Thoracic aorta (tissue), 2 donors: Measurements from ENCODE around the gene OMP. TPM values are rescaled to one million over a fixed set of nuclear protein-coding genes. Genes with fewer than 3 reads are reported as not detected.

Source experiments
- ATAC-seq: fragments of 150-250 bp; one replicate; pipeline ENCODE4 v1.8.0; 2017; ENCODE audit warnings: low read depth; ENCODE audit not compliant: insufficient number of reproducible peaks, low FRiP score
- DNase-seq: peaks from one replicate; pipeline ENCODE4 v3.0.0-alpha.2; 2020; ENCODE audit warnings: low spot score
- H3K27ac ChIP-seq, 2 donors: fragments of 200-600 bp; sonication (generic); 1 replicate in 1 of 2; 2 replicates in 1 of 2; pipeline ENCODE4 v1.5.1; 2016; ENCODE audit warnings: mild to moderate bottlenecking in 2 of 2, moderate library complexity in 2 of 2
- H3K27me3 ChIP-seq: fragments of 200-600 bp; sonication (generic); replicated peaks from 2 replicates; pipeline ENCODE4 v1.6.0; 2016; ENCODE audit warnings: mild to moderate bottlenecking; ENCODE audit not compliant: insufficient read depth
- H3K36me3 ChIP-seq: fragments of 200-600 bp; sonication (generic); one replicate; pipeline ENCODE4 v1.5.1; 2016
- H3K4me1 ChIP-seq, 2 donors: fragments of 200-600 bp; sonication (generic); 1 replicate in 1 of 2; 2 replicates in 1 of 2; pipeline versions ENCODE4 v1.5.1 to v1.6.0; 2016; ENCODE audit warnings: low read depth in 2 of 2, mild to moderate bottlenecking in 1 of 2; ENCODE audit not compliant: control insufficient read depth in 1 of 2
- H3K4me3 ChIP-seq: fragments of 200-600 bp; sonication (generic); 2 replicates; pipeline ENCODE4 v1.5.1; 2016; ENCODE audit warnings: mild to moderate bottlenecking
- H3K9me3 ChIP-seq: fragments of 200-600 bp; sonication (generic); 2 replicates; pipeline ENCODE4 v1.5.1; 2016
- CTCF ChIP-seq: fragments of 200-600 bp; sonication (generic); IDR thresholded peaks from one replicate; pipeline ENCODE4 v1.5.1; 2019; ENCODE audit warnings: antibody characterized with exemption
- total RNA-seq, 2 donors: library from RNA; depleted of rRNA; stranded (reverse); fragments of >200 nt; gene quantifications; one replicate each; pipeline versions ENCODE4 v1.1.0 to v1.2.3, GENCODE V29; 2016

Gene OMP
- total RNA-seq, 2 donors from 2014 or later, result not detected

- Histone ChIP-seq H3K4me1 (no peaks in the 10 kb centered on the region), H3K27me3 (no peaks in the 10 kb centered on the region), H3K27ac (no peak overlapping the region), H3K4me3 (no peak overlapping the region), H3K9me3 (no peaks in the 10 kb centered on the region), H3K36me3 (no peaks in the 10 kb centered on the region)
- DNase-seq (no peak), ATAC-seq (no peak)
- no peak for TF ChIP-seq CTCF
Measured at GRCh38 chr11:77141475-77141874, 38.8 kb downstream of the OMP start.

DNA sequence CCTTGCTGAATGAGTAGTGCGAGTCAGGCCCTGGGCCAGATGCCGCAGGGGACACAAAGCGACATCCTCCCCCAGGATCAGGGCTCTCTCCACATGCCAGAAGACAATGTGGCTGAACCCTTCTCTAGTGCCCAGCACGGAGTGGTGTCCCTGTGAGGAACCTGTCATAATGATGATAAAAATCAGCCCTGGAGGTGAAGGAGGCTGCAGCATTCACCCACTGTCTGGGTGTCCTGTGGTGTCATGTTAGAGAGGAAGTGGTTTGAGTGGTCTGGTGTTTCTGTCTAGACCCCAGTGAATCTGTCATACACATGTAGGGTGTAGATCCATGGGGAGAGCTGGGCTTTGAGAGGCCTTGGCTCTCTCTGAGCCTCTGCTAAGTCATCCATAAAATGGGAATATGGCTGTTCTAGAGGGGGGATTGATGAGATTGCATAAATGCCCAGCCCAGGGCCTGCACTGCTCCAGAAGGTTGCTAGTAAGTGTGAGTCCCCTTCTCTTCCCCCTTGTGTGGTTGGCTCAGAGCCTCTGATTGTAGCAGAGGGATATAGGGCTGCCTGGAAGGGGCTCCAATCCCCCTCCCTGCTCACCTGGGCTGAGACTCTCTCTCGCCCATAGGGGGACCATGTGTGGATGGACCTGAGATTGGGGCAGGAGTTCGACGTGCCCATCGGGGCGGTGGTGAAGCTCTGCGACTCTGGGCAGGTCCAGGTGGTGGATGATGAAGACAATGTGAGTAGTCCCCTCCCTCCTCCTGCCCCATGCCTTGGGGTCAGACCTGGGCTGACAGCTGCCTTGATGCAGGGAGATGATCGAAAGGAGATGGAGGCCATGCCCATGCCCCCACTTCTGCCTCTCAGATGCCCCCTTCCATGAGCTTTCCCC, 39.7 kb downstream of the OMP start:
- no peaks in the 10 kb centered on the region for H3K27me3 ChIP-seq
- no peak overlapping the region for H3K27ac ChIP-seq
- no peaks in the 10 kb centered on the region for H3K36me3 ChIP-seq
- DNase-seq, result no peak
- no peak for ATAC-seq
- H3K4me1 ChIP-seq, result no peaks in the 10 kb centered on the region
- H3K4me3 ChIP-seq, result no peak overlapping the region
- TF ChIP-seq CTCF, result no peak
- H3K9me3 ChIP-seq, result no peaks in the 10 kb centered on the region

DNA sequence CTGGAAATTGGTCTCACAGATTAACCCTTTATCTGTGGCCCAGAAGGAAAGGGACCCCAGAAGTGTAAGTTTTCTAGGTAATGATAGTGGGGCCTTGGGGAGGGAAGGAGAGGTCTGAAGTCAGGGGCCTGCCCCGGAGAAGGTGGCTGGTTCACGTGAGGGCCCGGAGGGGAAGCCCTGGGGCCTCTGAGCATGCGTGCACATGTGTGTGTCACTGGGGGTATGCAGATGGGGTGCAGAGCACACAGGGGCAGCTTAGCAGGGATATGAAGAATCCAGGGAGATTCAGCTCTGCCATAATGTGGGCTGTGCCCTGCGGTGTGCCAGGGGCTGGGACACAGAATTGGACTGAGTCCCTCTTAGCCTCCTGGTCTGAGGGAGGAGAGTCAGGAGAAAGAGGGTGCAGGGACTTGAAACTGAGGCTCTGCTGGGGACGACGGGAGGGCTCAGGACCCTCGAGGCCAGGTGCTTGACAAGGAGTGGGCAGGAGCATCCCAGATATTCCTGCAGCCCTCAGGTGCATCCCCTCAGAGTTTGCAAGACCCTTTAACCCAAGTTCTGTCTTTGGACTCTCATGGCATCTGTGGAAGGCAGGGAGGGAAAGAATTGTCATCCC, 40.9 kb downstream of the OMP start:
- Histone ChIP-seq H3K27me3 (no peaks in the 10 kb centered on the region), H3K27ac (no peak overlapping the region), H3K4me3 (no peak overlapping the region), H3K4me1 (no peaks in the 10 kb centered on the region), H3K36me3 (no peaks in the 10 kb centered on the region), H3K9me3 (no peaks in the 10 kb centered on the region)
- TF ChIP-seq CTCF, result no peak
- ATAC-seq (no peak), DNase-seq (no peak)

GRCh38 chr11:77144196-77144856, 41.7 kb downstream of the OMP start:
- H3K27me3 ChIP-seq, result no peaks in the 10 kb centered on the region
- no peaks in the 10 kb centered on the region for H3K9me3 ChIP-seq
- no peak for DNase-seq
- no peak for ATAC-seq
- no peak overlapping the region for H3K4me3 ChIP-seq
- no peaks in the 10 kb centered on the region for H3K36me3 ChIP-seq
- no peak overlapping the region for H3K27ac ChIP-seq
- TF ChIP-seq CTCF, result no peak
- H3K4me1 ChIP-seq, result no peaks in the 10 kb centered on the region

DNA sequence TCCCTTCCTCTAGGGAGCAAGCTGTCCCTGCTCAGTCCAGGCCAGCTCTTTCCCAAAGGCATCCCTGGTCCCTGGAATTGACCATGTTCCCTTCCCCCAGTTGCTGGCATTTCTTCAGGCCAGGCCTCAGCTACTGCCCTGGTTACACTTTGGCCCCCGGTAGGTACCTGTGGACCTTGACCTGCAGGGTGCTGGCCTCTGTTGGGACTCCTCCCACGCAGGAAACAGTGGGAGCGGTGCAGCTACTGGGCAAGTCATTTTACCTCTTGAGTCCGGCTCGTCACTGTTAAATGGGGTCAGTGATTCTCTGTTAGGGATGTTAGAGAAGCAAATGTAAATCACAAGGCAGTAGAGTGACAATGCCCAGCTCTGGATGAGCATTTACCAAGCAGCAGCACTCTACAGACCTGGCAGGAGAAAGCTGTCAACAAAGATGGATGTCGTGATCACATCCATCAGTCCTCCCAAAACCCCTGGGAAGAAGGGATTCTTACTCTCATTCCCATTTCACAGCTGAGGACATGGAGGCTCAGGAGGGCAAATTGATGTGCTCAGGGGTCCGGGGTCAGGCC, 42.3 kb downstream of the OMP start:
- ATAC-seq (no peak), DNase-seq (no peak)
- no peak overlapping the region for H3K27ac ChIP-seq
- no peaks in the 10 kb centered on the region for H3K27me3 ChIP-seq
- no peak for TF ChIP-seq CTCF
- H3K4me3 ChIP-seq, result no peak overlapping the region
- H3K9me3 ChIP-seq, result no peaks in the 10 kb centered on the region
- no peaks in the 10 kb centered on the region for H3K36me3 ChIP-seq
- H3K4me1 ChIP-seq, result no peaks in the 10 kb centered on the region
